Keratinocyte (primary cell): ENCODE data around the gene ERICH6B. TPM values are rescaled to one million over a fixed set of nuclear protein-coding genes. Genes with fewer than 3 reads are reported as not detected.

ENCODE experiments used
- DNase-seq: peaks from one replicate; pipeline ENCODE4 v3.0.0-alpha.2; 2011; ENCODE audit warnings: low read depth, missing footprints, low spot score
- FAIRE-seq: peaks from 2 replicates; lab custom pipeline; 2011; peaks lifted over from hg19 to GRCh38; lab: Jason Lieb, UNC
- H2AFZ ChIP-seq: 2 replicates; pipeline ENCODE4 v1.6.0; 2012; ENCODE audit warnings: low read length, control low read depth, inconsistent platforms; ENCODE audit not compliant: control insufficient read depth
- H3K27ac ChIP-seq: 2 replicates; pipeline ENCODE4 v1.5.1; 2011; ENCODE audit warnings: low read length; ENCODE audit not compliant: control insufficient read depth, insufficient read depth
- H3K27me3 ChIP-seq: 3 replicates; pipeline ENCODE4 v1.6.0; 2011; ENCODE audit warnings: low read length; ENCODE audit not compliant: control insufficient read depth, insufficient read depth; ENCODE audit errors: extremely low read depth
- H3K36me3 ChIP-seq, 2 experiments: 2 replicates in 1 of 2; 3 replicates in 1 of 2; pipeline ENCODE4 v1.5.1; 2011; ENCODE audit warnings: low read length in 2 of 2, mild to moderate bottlenecking in 1 of 2; ENCODE audit not compliant: control insufficient read depth in 2 of 2, insufficient read depth in 2 of 2; ENCODE audit errors: extremely low read depth in 1 of 2
- H3K4me1 ChIP-seq: 3 replicates; pipeline ENCODE4 v1.5.1; 2011; ENCODE audit warnings: low read length; ENCODE audit not compliant: control insufficient read depth, insufficient read depth; ENCODE audit errors: extremely low read depth
- H3K4me2 ChIP-seq: 3 replicates; pipeline ENCODE4 v1.6.0; 2011; ENCODE audit warnings: low read depth, low read length; ENCODE audit not compliant: control insufficient read depth, insufficient read depth; ENCODE audit errors: extremely low read depth
- H3K4me3 ChIP-seq, 3 experiments: fragments of 200-600 bp in 1 of 3; sonication (generic) in 1 of 3; 2 replicates in 2 of 3; 3 replicates in 1 of 3; pipeline ENCODE4 v1.5.1; 2011 to 2016; ENCODE audit warnings: low read length in 3 of 3, mild to moderate bottlenecking in 3 of 3, control low read depth in 2 of 3, inconsistent platforms in 1 of 3, low read depth in 1 of 3, mixed read lengths in 1 of 3, mixed run types in 1 of 3, moderate library complexity in 1 of 3; ENCODE audit not compliant: control insufficient read depth in 2 of 3, insufficient read depth in 2 of 3; ENCODE audit errors: extremely low read depth in 1 of 3
- H3K79me2 ChIP-seq: 2 replicates; pipeline ENCODE4 v1.6.0; 2012; ENCODE audit warnings: low read length; ENCODE audit not compliant: control insufficient read depth, insufficient read depth
- H3K9ac ChIP-seq: 3 replicates; pipeline ENCODE4 v1.6.0; 2011; ENCODE audit warnings: low read length; ENCODE audit not compliant: control insufficient read depth, insufficient read depth; ENCODE audit errors: extremely low read depth
- H3K9me1 ChIP-seq: 3 replicates; pipeline ENCODE4 v1.6.0; 2011; ENCODE audit warnings: low read length; ENCODE audit not compliant: control insufficient read depth, insufficient read depth; ENCODE audit errors: extremely low read depth
- H3K9me3 ChIP-seq: 2 replicates; pipeline ENCODE4 v1.5.1; 2012; ENCODE audit warnings: low read depth, low read length; ENCODE audit not compliant: control insufficient read depth
- H4K20me1 ChIP-seq: 3 replicates; pipeline ENCODE4 v1.6.0; 2011; ENCODE audit warnings: low read length; ENCODE audit not compliant: control insufficient read depth, insufficient read depth; ENCODE audit errors: extremely low read depth
- CTCF ChIP-seq, 3 experiments: IDR thresholded peaks in 1 of 3; conservative IDR thresholded peaks in 1 of 3; optimal IDR thresholded peaks in 1 of 3; 2 replicates in 2 of 3; 3 replicates in 1 of 3; pipeline versions ENCODE3 to v1.5.1; 2011; ENCODE audit warnings: low read length in 3 of 3, mild to moderate bottlenecking in 3 of 3, moderate library complexity in 2 of 3, control low read depth in 1 of 3, inconsistent platforms in 1 of 3; ENCODE audit not compliant: insufficient read depth in 2 of 3; ENCODE audit errors: extremely low read depth in 1 of 3
- EZH2 ChIP-seq: IDR thresholded peaks from one replicate; pipeline ENCODE4 v1.6.1; 2012; ENCODE audit warnings: inconsistent platforms, mild to moderate bottlenecking, low read length, moderate library complexity
- dilution Hi-C: fragments of 300-500 bp; cut with MboI; formaldehyde crosslinking; loops from one replicate; pipeline ENCODE4 v1.7.0; 2020; ENCODE audit warnings: low sequenced_read_pairs; ENCODE audit not compliant: extremely low pct_ligation_motif_present
- polyA plus RNA-seq, 5 experiments: library from polyadenylated mRNA; depleted of rRNA in 3 of 5; stranded (reverse) in 3 of 5; stranded (forward) in 1 of 5; unstranded in 1 of 5; fragments of >200 nt; gene quantifications; 1 replicate in 1 of 5; 2 replicates in 3 of 5; 3 replicates in 1 of 5; pipeline versions ENCODE4 v1.2.1 to v1.2.3, GENCODE V29; 2011 to 2012; ENCODE audit warnings: missing spikeins in 2 of 5, low read depth in 1 of 5, low replicate concordance in 1 of 5

ERICH6B gene
- polyA plus RNA-seq, 1 donor (not counting 4 experiments of a cell fraction or from before 2014, with no cell fraction given): not detected

- Histone ChIP-seq H3K4me3 (no peak overlapping the region), H3K9me3 (no peaks in the 10 kb centered on the region), H3K36me3 (peaks cover 19 to 22% of the 10 kb centered on the region in 2 experiments), H4K20me1 (no peaks in the 10 kb centered on the region), H3K27me3 (no peaks in the 10 kb centered on the region), H3K27ac (no peak overlapping the region), H3K9ac (no peak overlapping the region), H3K9me1 (no peaks in the 10 kb centered on the region), H3K79me2 (no peaks in the 10 kb centered on the region), H2AFZ (no peak overlapping the region), H3K4me1 (no peaks in the 10 kb centered on the region), H3K4me2 (no peak overlapping the region)
- DNase-seq (no peak), FAIRE-seq (no peak)
- TF ChIP-seq CTCF (optimal IDR thresholded peaks at IDR 0.05 in 1 of 3, IDR thresholded peaks at IDR 0.05 in 1 of 3, conservative IDR thresholded peaks at IDR 0.05 in 1 of 3; ENCODE audit: extremely low read depth in 1 of 3, insufficient read depth in 2 of 3, low read length in 3 of 3) (no peak), EZH2 (no peak)
- dilution Hi-C loops: no loop called here
Measured at GRCh38 chr13:45536224-45536623, 79.3 kb downstream of the ERICH6B start.

DNA sequence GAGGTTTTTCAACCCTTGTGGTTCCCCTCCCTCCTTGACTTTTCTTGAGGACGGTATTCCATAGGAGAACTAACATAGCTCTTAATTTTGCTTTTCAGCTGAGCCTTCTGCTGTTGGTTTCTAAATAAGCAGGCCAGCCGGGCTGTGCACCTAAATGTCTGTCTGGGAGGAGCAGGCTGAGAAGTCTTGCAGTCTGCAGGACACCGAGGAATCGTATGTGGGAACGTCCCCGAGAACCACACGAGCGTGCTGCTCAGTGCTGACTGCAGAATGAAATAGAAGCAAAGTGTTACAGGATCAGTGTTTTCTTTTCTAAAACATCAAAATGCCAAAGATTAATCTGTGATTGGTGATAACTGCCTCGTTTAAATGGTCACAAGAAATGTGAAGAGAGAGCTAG lies 80.9 kb downstream of the ERICH6B start:
- Histone ChIP-seq H3K9me1 (no peaks in the 10 kb centered on the region), H3K27me3 (no peaks in the 10 kb centered on the region), H3K4me3 (no peak overlapping the region), H3K27ac (no peak overlapping the region), H3K9ac (no peak overlapping the region), H3K4me2 (no peak overlapping the region), H3K9me3 (no peaks in the 10 kb centered on the region), H4K20me1 (no peaks in the 10 kb centered on the region), H3K36me3 (peaks cover 22 to 24% of the 10 kb centered on the region in 2 experiments), H3K79me2 (no peaks in the 10 kb centered on the region), H3K4me1 (no peaks in the 10 kb centered on the region), H2AFZ (no peak overlapping the region)
- TF ChIP-seq EZH2: no peak
- no peak for TF ChIP-seq CTCF (optimal IDR thresholded peaks at IDR 0.05 in 1 of 3, IDR thresholded peaks at IDR 0.05 in 1 of 3, conservative IDR thresholded peaks at IDR 0.05 in 1 of 3; ENCODE audit: extremely low read depth in 1 of 3, insufficient read depth in 2 of 3, low read length in 3 of 3)
- dilution Hi-C loops: no loop called here
- FAIRE-seq (no peak), DNase-seq (no peak)
